DMS114 treated with DMSO at 0.1 percent for 48 hours (cell line): ENCODE measurements around the gene PROKR1.

Experiments used
- DNase-seq: peaks from one replicate; lab custom pipeline; 2025; ENCODE audit not compliant: unreplicated experiment; lab: John Stamatoyannopoulos, UW

Gene PROKR1

DNA sequence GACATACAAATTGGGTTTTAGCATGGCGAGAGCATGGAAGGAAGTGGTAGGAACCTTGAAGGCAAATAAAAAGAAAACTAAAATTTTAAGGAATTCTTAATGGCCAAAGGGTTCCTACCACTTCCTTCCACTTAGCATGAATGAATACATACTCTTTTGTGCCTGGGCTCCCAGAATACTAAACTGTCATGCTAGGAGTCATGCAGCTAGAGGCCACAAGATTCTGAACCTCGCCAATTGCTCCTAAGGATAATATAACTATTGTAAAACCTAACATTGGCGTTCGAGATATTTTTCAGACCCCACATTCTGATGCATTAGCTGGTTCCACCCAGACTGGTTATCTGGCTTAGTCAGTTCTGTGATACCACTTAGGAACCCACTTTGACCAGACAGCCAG lies 52.6 kb downstream of the PROKR1 start:
- no peak for DNase-seq

DNA sequence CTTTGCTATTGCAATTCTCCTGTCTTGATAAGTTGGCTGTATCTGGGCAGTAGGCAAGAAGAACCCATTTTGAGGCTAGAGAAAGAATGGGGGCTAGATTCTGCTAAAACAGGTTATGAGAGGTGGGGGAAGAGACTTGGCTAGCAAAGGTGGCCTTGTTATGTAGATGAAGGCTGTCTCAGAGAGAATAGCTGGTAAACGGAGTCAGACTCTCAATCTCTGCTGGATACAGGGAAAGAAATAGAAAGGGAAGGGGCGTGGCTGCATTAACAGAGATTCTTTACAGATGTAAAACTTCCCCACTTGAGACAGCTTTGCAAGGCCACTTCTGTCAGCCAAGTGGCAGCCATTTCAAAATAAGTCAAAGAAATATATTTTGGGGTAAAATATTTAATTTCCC lies 53.2 kb downstream of the PROKR1 start:
- DNase-seq, result no peak

DNA sequence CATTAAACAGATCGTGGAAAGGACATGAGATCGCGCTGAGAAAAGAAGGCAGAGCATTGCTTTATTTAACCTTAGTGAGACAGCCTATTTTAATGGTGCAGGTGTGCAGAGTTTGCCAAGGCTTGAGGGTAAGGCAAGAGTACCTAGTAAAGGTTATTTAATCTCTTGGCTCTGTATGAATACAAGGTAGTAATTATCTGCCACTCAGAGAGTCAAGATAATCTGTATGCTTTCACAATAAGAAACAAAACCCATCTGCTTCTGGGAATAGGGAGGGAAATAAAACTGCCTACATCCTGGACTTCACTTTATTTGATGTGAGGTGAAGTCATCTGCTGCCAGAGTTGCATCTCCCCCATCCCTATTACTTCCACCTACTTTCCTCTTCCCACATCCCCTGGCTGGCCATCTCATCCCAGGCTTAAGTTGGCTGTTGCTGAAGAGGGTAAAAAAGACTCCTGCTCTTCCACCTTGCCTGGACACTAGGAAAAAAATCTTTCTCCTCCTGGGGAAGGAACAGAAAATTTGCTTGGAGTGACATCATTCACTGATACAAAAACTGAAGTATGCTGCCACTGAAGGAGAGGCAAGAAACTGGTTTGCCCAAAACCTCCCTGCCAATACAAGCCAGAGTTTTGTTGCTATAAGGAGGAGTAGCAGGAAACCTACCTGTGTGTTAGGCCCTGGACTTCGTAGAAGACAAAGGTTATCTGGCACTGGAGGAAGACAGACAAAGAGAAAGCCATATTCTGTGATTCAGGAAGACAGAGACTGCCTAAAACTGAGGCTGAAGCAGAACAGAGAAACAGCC lies 55.4 kb downstream of the PROKR1 start:
- no peak for DNase-seq

DNA sequence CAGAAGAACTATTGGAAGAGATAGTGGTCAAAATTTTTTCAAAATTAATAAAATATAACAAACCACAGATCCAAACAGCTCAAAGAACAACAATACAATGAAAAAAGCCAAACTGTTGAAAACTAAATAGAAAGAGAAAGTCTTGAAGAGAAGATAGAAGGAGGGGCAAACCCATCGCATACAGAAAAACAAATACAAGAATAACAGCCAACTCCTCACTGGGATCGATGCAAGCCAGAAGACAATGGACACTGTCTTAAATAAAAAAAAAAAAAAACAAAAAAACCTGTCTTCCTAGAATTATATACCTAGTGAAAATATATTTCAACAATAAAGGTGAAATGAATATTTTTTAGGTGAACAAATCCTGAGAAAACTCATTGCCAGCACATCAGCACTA lies 57.2 kb downstream of the PROKR1 start:
- DNase-seq, result no peak

DNA sequence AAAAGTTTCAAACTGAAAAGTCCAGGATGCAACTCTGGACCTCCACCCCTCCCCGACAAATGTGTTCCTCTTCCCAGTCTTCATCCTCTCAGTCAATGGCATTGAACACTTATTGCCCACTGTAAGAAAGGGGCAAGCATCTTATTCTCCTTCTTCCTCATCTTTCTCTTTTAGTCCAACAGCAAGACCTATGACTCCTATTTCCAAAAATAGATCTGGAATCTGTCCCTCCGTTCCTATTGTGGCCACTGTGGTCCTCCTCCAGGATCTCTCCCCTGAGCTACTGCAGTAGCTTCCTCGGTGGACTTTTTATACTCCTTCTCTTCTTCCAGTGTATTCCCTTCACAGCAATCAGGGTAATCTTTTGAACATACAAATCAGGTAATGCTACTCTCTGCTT lies 63.3 kb downstream of the PROKR1 start:
- no peak for DNase-seq
